AG09309 (cell line): ENCODE data around the gene STPG4.

Experiments used
- DNase-seq: peaks from one replicate; pipeline ENCODE4 v3.0.0-alpha.2; 2010; ENCODE audit warnings: low read depth
- H3K4me3 ChIP-seq: 2 replicates; pipeline ENCODE4 v1.5.1; 2011; ENCODE audit warnings: mild to moderate bottlenecking, low read depth, low read length, moderate library complexity; ENCODE audit not compliant: control insufficient read depth
- TF ChIP-seq, protein P1 (sequence below): IDR thresholded peaks from 2 replicates; pipeline ENCODE4 v1.5.1; 2011; ENCODE audit warnings: mild to moderate bottlenecking, low read depth, low read length, inconsistent platforms; ENCODE audit not compliant: insufficient read depth, control insufficient read depth; ENCODE audit errors: missing control alignments

The STPG4 gene

DNA sequence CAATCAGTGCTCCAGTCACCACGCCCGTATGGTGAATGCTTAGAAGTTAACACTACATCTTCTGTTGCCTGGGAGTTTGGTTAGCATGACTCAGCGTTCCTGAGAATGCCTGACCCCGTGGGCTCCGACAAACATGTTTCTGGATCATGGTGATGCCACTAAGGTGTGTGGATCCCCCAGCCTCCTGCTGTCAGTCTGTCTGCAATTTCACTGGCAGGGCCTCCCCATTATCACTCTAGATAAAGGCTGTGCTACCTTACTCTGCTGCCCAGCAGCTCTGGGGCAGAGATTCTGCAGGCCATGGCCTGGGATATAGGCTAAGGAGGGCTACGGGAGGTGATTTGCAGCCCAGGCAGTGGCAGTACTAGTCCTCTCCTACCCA, 66.0 kb downstream of the STPG4 start:
- no peak for DNase-seq
- TF ChIP-seq, protein P1, sequence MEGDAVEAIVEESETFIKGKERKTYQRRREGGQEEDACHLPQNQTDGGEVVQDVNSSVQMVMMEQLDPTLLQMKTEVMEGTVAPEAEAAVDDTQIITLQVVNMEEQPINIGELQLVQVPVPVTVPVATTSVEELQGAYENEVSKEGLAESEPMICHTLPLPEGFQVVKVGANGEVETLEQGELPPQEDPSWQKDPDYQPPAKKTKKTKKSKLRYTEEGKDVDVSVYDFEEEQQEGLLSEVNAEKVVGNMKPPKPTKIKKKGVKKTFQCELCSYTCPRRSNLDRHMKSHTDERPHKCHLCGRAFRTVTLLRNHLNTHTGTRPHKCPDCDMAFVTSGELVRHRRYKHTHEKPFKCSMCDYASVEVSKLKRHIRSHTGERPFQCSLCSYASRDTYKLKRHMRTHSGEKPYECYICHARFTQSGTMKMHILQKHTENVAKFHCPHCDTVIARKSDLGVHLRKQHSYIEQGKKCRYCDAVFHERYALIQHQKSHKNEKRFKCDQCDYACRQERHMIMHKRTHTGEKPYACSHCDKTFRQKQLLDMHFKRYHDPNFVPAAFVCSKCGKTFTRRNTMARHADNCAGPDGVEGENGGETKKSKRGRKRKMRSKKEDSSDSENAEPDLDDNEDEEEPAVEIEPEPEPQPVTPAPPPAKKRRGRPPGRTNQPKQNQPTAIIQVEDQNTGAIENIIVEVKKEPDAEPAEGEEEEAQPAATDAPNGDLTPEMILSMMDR = no peak
- no peak overlapping the region for H3K4me3 ChIP-seq

DNA sequence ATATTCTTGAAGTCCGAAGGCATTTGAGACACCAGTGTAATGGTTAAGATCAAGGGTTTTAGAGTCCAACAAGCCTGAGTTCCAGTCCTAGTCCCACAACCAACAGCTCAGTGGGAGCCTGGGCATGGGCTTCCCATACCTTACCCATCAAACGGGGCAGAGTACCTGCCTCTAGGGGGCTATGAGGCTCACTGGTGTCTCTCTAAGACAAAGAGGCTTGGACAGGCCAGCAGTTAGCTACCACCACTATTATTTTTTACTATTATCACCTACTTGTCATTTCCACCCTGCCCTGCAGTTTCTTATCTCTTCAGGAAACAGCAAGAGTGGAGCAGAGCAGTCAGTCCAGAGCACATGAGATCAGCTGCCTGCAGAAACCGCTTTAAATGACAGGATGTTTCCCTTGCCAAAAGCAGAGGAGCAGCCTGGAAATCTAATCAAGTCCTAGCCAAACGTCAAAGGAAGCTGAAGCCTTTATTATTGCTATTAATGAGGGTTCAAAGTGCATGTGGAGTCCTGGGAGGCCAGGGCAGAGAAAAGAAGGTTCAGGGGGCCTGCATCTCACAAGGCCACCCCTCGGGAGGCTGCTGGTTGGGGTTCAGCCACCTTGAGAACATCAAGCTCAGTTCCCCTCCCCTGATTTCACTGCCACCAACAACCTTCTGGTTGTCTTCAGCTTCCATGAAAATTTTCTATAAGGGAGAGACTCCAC, 66.6 kb downstream of the STPG4 start:
- TF ChIP-seq, protein P1 = no peak
- H3K4me3 ChIP-seq = no peak overlapping the region
- DNase-seq = no peak

DNA sequence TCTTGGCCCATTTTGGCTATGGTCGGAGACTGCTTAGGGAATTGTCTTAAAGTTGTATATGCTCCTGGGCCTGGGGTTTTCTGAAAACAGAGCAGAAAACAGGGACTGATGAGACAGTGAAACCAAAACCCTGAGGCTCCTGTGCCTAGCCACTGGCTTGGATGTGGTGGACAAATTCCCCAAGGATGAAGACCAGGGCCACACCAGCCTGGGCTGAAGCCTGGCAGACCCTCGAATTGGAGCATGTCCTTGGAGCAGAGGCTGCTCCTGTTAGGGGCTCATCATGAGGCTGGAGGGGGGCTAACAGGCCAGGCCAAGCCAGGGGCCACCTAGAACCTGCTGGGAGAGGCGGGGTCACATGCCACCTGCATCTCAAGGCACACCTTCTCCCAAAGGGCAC, 68.1 kb downstream of the STPG4 start:
- TF ChIP-seq, protein P1 = no peak
- DNase-seq = no peak
- H3K4me3 ChIP-seq = no peak overlapping the region

DNA sequence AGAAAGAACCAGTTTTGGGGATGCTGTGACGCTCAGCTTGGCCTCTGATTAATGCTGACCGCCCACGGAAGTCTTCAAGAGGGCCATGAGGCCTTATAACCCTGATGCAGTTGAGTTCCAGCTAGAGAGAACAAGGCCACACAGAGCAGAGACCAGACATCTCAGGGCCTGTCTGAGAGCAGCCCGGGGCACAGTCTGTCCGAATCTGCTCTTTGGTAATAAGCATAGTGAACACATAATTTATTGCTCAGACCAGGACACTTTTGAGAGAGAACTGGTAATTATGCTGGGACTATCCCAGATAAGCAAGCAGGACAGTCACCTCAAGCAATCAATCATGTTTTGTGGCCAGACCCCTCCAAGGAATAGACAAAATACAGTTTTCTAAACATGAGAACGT, 68.5 kb downstream of the STPG4 start:
- no peak for DNase-seq
- no peak overlapping the region for H3K4me3 ChIP-seq
- TF ChIP-seq, protein P1 = no peak

DNA sequence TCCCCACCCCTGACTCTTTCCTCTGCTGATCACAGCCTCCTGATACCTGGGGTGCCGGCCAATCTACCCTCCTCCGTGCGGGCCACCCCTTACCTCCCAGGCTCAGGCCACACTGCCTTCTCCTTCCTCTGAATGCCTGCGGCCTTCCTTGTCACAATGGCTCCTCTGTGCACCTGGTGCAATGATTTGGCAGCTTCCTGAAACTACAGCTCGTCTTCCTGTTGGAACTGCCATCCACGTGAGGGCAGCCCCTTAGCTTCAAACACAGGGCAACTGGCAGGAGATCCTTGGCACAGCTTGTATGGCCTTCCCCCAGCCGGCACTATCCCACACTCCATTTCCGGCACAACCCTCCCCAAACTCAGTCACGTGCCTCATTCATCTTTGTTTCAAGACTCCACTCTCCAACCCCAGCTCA, 69.0 kb downstream of the STPG4 start:
- TF ChIP-seq, protein P1 = no peak
- no peak for DNase-seq
- H3K4me3 ChIP-seq = no peak overlapping the region

DNA sequence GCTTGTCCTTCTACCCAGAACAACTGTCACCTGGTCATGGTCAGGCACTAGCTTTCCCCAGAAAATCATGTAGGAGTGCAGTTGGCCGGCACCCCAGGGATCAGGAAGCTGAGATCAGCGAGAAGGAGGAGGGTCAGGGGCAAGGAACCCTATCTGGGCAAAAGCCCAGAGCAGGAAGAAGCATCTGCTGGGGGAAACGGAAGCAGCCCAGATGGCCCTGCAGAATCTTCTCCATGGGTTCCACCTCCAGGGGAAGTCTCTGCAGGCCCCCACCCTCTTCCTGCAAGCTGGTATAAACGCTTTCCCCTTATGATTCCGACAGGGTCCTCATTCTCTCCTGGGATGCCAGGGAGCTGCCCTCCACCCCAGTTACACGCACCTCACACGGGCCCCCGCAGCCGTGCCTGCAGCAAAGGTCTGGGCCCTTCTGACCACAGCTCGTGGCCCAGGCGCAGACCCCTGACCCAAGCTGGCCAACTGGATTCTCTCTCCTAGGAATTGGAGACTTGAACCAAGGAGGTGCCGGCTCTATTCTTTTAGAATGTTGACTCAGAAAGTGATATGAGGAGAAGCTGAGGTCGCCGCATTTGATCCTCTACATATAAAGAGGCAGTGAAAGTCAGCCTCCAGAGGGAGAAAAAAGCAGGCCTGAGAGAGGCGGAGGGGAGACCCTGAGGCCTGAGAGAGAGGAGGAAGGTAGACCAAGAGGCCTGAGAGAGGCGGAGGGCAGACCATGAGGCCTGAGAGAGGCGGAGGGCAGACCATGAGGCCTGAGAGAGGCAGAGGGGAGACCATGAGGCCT, 71.0 kb downstream of the STPG4 start:
- H3K4me3 ChIP-seq = no peak overlapping the region
- TF ChIP-seq, protein P1 = no peak
- DNase-seq = no peak
